ENCODE results near the gene HDLBP. TPM values are rescaled to one million over a fixed set of nuclear protein-coding genes. Genes with fewer than 3 reads are reported as not detected.

Gene HDLBP
- total and polyA plus RNA-seq, 10 of the 15 experiments (the other 5 are each of a cell fraction or from before 2014, with no cell fraction given) = 19.5 to 383 (median 249) TPM

DNA sequence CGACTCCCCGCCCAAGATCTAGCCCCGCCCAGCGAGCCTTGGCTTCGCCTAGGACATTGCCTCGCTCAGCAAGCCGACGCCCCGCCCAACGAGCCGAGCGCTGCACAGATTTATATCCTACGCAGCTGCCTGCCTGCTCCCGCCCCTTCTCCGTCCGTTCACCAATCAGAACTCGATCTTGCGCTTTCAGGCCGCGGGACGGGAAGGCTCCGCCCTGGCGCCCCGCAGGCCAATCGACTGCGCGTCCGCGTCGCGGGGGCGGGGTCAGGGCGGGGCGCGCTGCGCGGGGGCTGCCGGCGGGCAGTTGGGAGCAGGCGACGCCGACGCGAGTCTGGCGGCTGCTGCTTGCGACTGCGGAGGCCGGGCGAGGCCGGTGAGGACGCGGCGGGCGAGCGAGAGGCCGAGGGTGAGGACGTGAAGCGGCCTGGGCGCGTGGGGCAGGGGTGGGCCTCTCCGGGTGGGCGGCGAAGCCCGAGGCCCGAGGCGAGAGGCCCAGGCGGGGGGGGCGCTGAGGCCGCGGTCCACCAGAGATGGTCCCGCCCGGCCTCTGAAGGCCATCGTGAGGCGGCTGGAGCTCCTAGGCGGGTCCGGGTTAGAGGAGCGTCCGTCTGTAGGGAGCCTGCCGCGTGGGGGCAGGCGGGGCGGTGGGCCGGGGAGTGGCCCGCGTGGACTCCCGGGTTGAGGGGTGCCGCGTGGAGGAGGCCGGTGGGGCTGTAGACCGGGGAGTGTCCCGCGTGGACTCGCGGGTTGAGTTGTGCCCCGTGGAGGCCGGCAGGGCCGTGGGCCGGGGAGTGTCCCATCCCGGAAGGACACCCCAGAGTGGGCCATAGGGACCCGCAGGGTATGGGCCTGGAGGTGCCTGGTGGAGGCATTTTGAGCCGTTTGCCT, 40.8 kb upstream of the HDLBP start, which contains the start of gene FARP2 (continued):
- TF ChIP-seq, protein P1, sequence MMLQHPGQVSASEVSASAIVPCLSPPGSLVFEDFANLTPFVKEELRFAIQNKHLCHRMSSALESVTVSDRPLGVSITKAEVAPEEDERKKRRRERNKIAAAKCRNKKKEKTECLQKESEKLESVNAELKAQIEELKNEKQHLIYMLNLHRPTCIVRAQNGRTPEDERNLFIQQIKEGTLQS (IDR thresholded peaks at IDR 0.05; ENCODE audit: borderline replicate concordance, extremely low read depth, low read depth, low read length) = no peak
- no peak for TF ChIP-seq MTA3 (IDR thresholded peaks at IDR 0.05; ENCODE audit: borderline replicate concordance, low read length)
- TF ChIP-seq ZNF622 (IDR thresholded peaks at IDR 0.05) = no peak
- TF ChIP-seq, protein P2, sequence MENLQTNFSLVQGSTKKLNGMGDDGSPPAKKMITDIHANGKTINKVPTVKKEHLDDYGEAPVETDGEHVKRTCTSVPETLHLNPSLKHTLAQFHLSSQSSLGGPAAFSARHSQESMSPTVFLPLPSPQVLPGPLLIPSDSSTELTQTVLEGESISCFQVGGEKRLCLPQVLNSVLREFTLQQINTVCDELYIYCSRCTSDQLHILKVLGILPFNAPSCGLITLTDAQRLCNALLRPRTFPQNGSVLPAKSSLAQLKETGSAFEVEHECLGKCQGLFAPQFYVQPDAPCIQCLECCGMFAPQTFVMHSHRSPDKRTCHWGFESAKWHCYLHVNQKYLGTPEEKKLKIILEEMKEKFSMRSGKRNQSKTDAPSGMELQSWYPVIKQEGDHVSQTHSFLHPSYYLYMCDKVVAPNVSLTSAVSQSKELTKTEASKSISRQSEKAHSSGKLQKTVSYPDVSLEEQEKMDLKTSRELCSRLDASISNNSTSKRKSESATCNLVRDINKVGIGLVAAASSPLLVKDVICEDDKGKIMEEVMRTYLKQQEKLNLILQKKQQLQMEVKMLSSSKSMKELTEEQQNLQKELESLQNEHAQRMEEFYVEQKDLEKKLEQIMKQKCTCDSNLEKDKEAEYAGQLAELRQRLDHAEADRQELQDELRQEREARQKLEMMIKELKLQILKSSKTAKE (IDR thresholded peaks at IDR 0.05; ENCODE audit: low read depth, poor library complexity, severe bottlenecking) = no peak
- no peak for TF ChIP-seq ASH2L (IDR thresholded peaks at IDR 0.05; ENCODE audit: borderline replicate concordance, low read depth)
- no peak for TF ChIP-seq HCFC1 (IDR thresholded peaks at IDR 0.05; ENCODE audit: low read length)
- TF ChIP-seq PML (IDR thresholded peaks at IDR 0.05; ENCODE audit: low read length) = no peak
- TF ChIP-seq YBX1 (IDR thresholded peaks at IDR 0.05) = no peak
- TF ChIP-seq ZZZ3 (IDR thresholded peaks at IDR 0.05; ENCODE audit: control insufficient read depth, insufficient read length, low read depth) = no peak
- 0 out of 2 replicates have a peak, but pooled peaks have one; percentile 10 for TF ChIP-seq RAD21 (IDR thresholded peaks at IDR 0.05; ENCODE audit: insufficient read depth, low read depth, low read length)
- TF ChIP-seq SMAD1 (IDR thresholded peaks at IDR 0.05; ENCODE audit: low read depth, partially characterized antibody) = no peak
- peak; percentile 53; the same call in 1 of the 2 replicates for TF ChIP-seq NFYB (IDR thresholded peaks at IDR 0.05; ENCODE audit: insufficient read depth, low read depth, low read length)
- 0 out of 2 replicates have a peak, but pooled peaks have one; percentile 44 for TF ChIP-seq DPF2 (IDR thresholded peaks at IDR 0.05)
- TF ChIP-seq BMI1 (IDR thresholded peaks at IDR 0.05; ENCODE audit: borderline replicate concordance) = no peak
- TF ChIP-seq, protein P3, sequence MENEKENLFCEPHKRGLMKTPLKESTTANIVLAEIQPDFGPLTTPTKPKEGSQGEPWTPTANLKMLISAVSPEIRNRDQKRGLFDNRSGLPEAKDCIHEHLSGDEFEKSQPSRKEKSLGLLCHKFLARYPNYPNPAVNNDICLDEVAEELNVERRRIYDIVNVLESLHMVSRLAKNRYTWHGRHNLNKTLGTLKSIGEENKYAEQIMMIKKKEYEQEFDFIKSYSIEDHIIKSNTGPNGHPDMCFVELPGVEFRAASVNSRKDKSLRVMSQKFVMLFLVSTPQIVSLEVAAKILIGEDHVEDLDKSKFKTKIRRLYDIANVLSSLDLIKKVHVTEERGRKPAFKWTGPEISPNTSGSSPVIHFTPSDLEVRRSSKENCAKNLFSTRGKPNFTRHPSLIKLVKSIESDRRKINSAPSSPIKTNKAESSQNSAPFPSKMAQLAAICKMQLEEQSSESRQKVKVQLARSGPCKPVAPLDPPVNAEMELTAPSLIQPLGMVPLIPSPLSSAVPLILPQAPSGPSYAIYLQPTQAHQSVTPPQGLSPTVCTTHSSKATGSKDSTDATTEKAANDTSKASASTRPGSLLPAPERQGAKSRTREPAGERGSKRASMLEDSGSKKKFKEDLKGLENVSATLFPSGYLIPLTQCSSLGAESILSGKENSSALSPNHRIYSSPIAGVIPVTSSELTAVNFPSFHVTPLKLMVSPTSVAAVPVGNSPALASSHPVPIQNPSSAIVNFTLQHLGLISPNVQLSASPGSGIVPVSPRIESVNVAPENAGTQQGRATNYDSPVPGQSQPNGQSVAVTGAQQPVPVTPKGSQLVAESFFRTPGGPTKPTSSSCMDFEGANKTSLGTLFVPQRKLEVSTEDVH (IDR thresholded peaks at IDR 0.05; ENCODE audit: low read depth, partially characterized antibody) = no peak
- TF ChIP-seq IKZF1 (conservative IDR thresholded peaks at IDR 0.05) = peak; percentile 47
- 0 out of 2 replicates have a peak, but pooled peaks have one; percentile 48 for TF ChIP-seq TCF3 (IDR thresholded peaks at IDR 0.05; ENCODE audit: borderline replicate concordance, insufficient read depth, low read depth, low read length)
- no peak for TF ChIP-seq HDAC6 (IDR thresholded peaks at IDR 0.05; ENCODE audit: unreplicated experiment)
- TF ChIP-seq, protein P4, sequence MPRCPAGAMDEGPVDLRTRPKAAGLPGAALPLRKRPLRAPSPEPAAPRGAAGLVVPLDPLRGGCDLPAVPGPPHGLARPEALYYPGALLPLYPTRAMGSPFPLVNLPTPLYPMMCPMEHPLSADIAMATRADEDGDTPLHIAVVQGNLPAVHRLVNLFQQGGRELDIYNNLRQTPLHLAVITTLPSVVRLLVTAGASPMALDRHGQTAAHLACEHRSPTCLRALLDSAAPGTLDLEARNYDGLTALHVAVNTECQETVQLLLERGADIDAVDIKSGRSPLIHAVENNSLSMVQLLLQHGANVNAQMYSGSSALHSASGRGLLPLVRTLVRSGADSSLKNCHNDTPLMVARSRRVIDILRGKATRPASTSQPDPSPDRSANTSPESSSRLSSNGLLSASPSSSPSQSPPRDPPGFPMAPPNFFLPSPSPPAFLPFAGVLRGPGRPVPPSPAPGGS (IDR thresholded peaks at IDR 0.05; ENCODE audit: borderline replicate concordance, insufficient read depth, low read depth, low read length, poor library complexity, severe bottlenecking) = no peak
- no peak for TF ChIP-seq RBBP5 (conservative IDR thresholded peaks at IDR 0.05)
- TF ChIP-seq, protein P5, sequence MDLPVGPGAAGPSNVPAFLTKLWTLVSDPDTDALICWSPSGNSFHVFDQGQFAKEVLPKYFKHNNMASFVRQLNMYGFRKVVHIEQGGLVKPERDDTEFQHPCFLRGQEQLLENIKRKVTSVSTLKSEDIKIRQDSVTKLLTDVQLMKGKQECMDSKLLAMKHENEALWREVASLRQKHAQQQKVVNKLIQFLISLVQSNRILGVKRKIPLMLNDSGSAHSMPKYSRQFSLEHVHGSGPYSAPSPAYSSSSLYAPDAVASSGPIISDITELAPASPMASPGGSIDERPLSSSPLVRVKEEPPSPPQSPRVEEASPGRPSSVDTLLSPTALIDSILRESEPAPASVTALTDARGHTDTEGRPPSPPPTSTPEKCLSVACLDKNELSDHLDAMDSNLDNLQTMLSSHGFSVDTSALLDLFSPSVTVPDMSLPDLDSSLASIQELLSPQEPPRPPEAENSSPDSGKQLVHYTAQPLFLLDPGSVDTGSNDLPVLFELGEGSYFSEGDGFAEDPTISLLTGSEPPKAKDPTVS (IDR thresholded peaks at IDR 0.05; ENCODE audit: low read depth, low read length) = no peak
- TF ChIP-seq IKZF2 (IDR thresholded peaks at IDR 0.05) = no peak

Data from GM12878 (cell line).